ENCODE results near the gene SEMA3D.

GRCh38 chr7:84998665-84999064, 188.2 kb downstream of the SEMA3D start:
- no peak for TF ChIP-seq ADNP (tag; IDR thresholded peaks at IDR 0.05)
- no peak for TF ChIP-seq HLTF (IDR thresholded peaks at IDR 0.05)
- no peak for TF ChIP-seq TCF7 (IDR thresholded peaks at IDR 0.05; ENCODE audit: borderline replicate concordance)
- no peak for TF ChIP-seq ZFX (CRISPR knock-in tag; IDR thresholded peaks at IDR 0.05)
- TF ChIP-seq CTCF (IDR thresholded peaks at IDR 0.05 in 2 of 3, conservative IDR thresholded peaks at IDR 0.05 in 1 of 3; ENCODE audit: insufficient read depth in 2 of 3, low read depth in 1 of 3, low read length in 3 of 3): no peak
- TF ChIP-seq SMARCB1 (IDR thresholded peaks at IDR 0.05; ENCODE audit: insufficient read length, low read depth): no peak
- TF ChIP-seq MCM5 (IDR thresholded peaks at IDR 0.05; ENCODE audit: low read depth): no peak

Data from K562 (cell line).